GM12878 (cell line): ENCODE data around the gene LRRC10B. TPM values are rescaled to one million over a fixed set of nuclear protein-coding genes. Genes with fewer than 3 reads are reported as not detected.

ENCODE experiments used
- ATAC-seq: fragments of 200-7000 bp; cut with Tn5 transposase; 3 replicates; pipeline ENCODE4 v1.9.1; 2020; ENCODE audit warnings: mild to moderate bottlenecking, moderate library complexity
- BruUV-seq: library from RNA; stranded (reverse); fragments of 400-500 nt; replicated peaks from 2 replicates; lab custom pipeline; 2021; lab: Mats Ljungman, UMichigan
- CTCF ChIA-PET: fragments of 300-600 bp; sonication (Branson Sonifier 250); formaldehyde crosslinking; extraction: SDS; loops from one replicate; lab custom pipeline; 2021; ENCODE audit warnings: inconsistent platforms; lab: Yijun Ruan, JAX
- POLR2A ChIA-PET: fragments of 350-600 bp; formaldehyde crosslinking; extraction: SDS; loops from one replicate; lab custom pipeline; 2021; ENCODE audit warnings: inconsistent platforms; lab: Charles Lee
- RAD21 ChIA-PET: fragments of 300-600 bp; sonication (Branson Sonifier 250); formaldehyde crosslinking; loops from one replicate; lab custom pipeline; 2023; ENCODE audit warnings: antibody characterized with exemption; ENCODE audit not compliant: unreplicated experiment; lab: Charles Lee
- SMC1A ChIA-PET: fragments of 300-600 bp; sonication (Branson Sonifier 250); formaldehyde crosslinking; loops from one replicate; lab custom pipeline; 2023; ENCODE audit not compliant: unreplicated experiment, uncharacterized antibody; lab: Charles Lee
- DNase-seq: peaks from one replicate; pipeline ENCODE4 v3.0.0-alpha.2; 2011; ENCODE audit warnings: low read depth, low spot score
- FAIRE-seq: peaks from 3 replicates; lab custom pipeline; 2011; peaks lifted over from hg19 to GRCh38; lab: Jason Lieb, UNC
- H2AFZ ChIP-seq: 2 replicates; pipeline ENCODE4 v1.6.0; 2011; ENCODE audit warnings: low read depth, low read length, control low read depth; ENCODE audit not compliant: control insufficient read depth
- H3K27ac ChIP-seq: 2 replicates; pipeline ENCODE4 v1.5.1; 2011; ENCODE audit warnings: control low read depth; ENCODE audit not compliant: control insufficient read depth, insufficient read depth
- H3K27me3 ChIP-seq, 2 experiments: replicated peaks in 1 of 2; 2 replicates each; pipeline versions ENCODE4 v1.6.0 to v1.6.1; 2011; ENCODE audit warnings: low read length in 1 of 2; ENCODE audit not compliant: control insufficient read depth in 2 of 2, insufficient read depth in 2 of 2
- H3K36me3 ChIP-seq, 2 experiments: 2 replicates each; pipeline ENCODE4 v1.5.1; 2011; ENCODE audit warnings: low read length in 1 of 2; ENCODE audit not compliant: control insufficient read depth in 2 of 2, insufficient read depth in 2 of 2
- H3K4me1 ChIP-seq: 2 replicates; pipeline ENCODE4 v1.6.1; 2011; ENCODE audit warnings: mild to moderate bottlenecking, low read length, moderate library complexity, mixed read lengths; ENCODE audit not compliant: control insufficient read depth, insufficient read depth
- H3K4me2 ChIP-seq: 2 replicates; pipeline ENCODE4 v1.6.0; 2011; ENCODE audit warnings: control low read depth; ENCODE audit not compliant: control insufficient read depth, insufficient read depth
- H3K4me3 ChIP-seq: fragments of 200-600 bp; sonication (generic); 2 replicates; pipeline ENCODE4 v1.5.1; 2016
- H3K79me2 ChIP-seq: 2 replicates; pipeline ENCODE4 v1.6.0; 2011; ENCODE audit warnings: low read length; ENCODE audit not compliant: control insufficient read depth, insufficient read depth
- H3K9ac ChIP-seq: 2 replicates; pipeline ENCODE4 v1.8.0; 2011; ENCODE audit warnings: low read length, control low read depth, mixed read lengths; ENCODE audit not compliant: control insufficient read depth, insufficient read depth
- H3K9me3 ChIP-seq: replicated peaks from 3 replicates; pipeline ENCODE4 v1.5.1; 2011; ENCODE audit warnings: mild to moderate bottlenecking, low read length; ENCODE audit not compliant: control insufficient read depth, insufficient read depth
- H4K20me1 ChIP-seq: 2 replicates; pipeline ENCODE4 v1.6.0; 2011; ENCODE audit not compliant: control insufficient read depth, insufficient read depth
- BCL11A ChIP-seq: IDR thresholded peaks from 2 replicates; pipeline ENCODE4 v1.6.1; 2011; ENCODE audit warnings: low read depth, low read length
- BRCA1 ChIP-seq: IDR thresholded peaks from 2 replicates; pipeline ENCODE4 v1.6.1; 2011; ENCODE audit warnings: low read depth, low read length, improper control_type of control experiment
- HCFC1 ChIP-seq: fragments of 150-350 bp; IDR thresholded peaks from 2 replicates; pipeline ENCODE4 v1.6.1; 2014; ENCODE audit warnings: low read length
- HDAC2 ChIP-seq: fragments of 200-600 bp; sonication (generic); IDR thresholded peaks from 2 replicates; pipeline ENCODE4 v1.6.1; 2017
- KAT2A ChIP-seq: conservative IDR thresholded peaks from 2 replicates; pipeline ENCODE4 v1.6.1; 2011; ENCODE audit warnings: low read depth, low read length; ENCODE audit not compliant: control insufficient read depth
- MYC ChIP-seq: IDR thresholded peaks from 2 replicates; pipeline ENCODE4 v1.6.1; 2011; ENCODE audit warnings: mild to moderate bottlenecking, low read length, moderate library complexity, inconsistent platforms; ENCODE audit not compliant: insufficient read depth, insufficient replicate concordance, insufficient read length, severe bottlenecking
- PAX8 ChIP-seq: fragments of 450-650 bp; IDR thresholded peaks from 2 replicates; pipeline ENCODE4 v1.6.1; 2017; ENCODE audit warnings: mild to moderate bottlenecking, moderate library complexity
- SMARCA5 ChIP-seq: fragments of 450-650 bp; IDR thresholded peaks from 2 replicates; pipeline ENCODE4 v1.6.1; 2017; ENCODE audit warnings: mild to moderate bottlenecking
- SP1 ChIP-seq: IDR thresholded peaks from one replicate; pipeline ENCODE4 v1.6.1; 2011; ENCODE audit warnings: low read depth, low read length
- TARDBP ChIP-seq: IDR thresholded peaks from 2 replicates; pipeline ENCODE4 v1.6.1; 2016; ENCODE audit warnings: borderline replicate concordance
- WGBS: methylation state at CpG from one replicate; pipeline ENCODE4 v1.1.6; 2016; ENCODE audit warnings: low lambda C conversion rate; ENCODE audit not compliant: insufficient replicate concordance, insufficient coverage; ENCODE audit errors: missing lambda C conversion rate; 5-methylcytosine and 5-hydroxymethylcytosine counted together
- in situ Hi-C: fragments of 300-500 bp; cut with MboI; formaldehyde crosslinking; loops from 9 replicates; pipeline ENCODE4 v1.14.3; 2018; ENCODE audit warnings: mixed read lengths
- intact Hi-C: fragments of 100-400 bp; cut with micrococcal nuclease; formaldehyde crosslinking; loops from one replicate; pipeline ENCODE4 v1.14.2; 2022; ENCODE audit not compliant: unreplicated experiment
- polyA plus RNA-seq, 11 experiments: library from polyadenylated mRNA; depleted of rRNA in 4 of 11; unstranded in 6 of 11; stranded (reverse) in 5 of 11; fragments of >200 nt; fragmentation: Nextera tagmentation in 4 of 11; fragmentation: Illumina TruSeq in 1 of 11; extraction: Ambion mirVana in 4 of 11; extraction: Trizol in 1 of 11; gene quantifications; 1 replicate in 1 of 11; 2 replicates in 10 of 11; pipeline versions ENCODE4 v1.2.1 to v1.2.3, GENCODE V29; 2011 to 2016; ENCODE audit warnings: inconsistent platforms in 2 of 11, missing spikeins in 2 of 11, low read depth in 1 of 11
- total RNA-seq, 4 experiments: library from RNA; depleted of rRNA in 3 of 4; stranded (reverse); fragments of >200 nt in 3 of 4; fragmentation: Illumina TruSeq in 1 of 4; extraction: Trizol in 1 of 4; gene quantifications; 2 replicates each; pipeline versions ENCODE4 v1.2.1 to v1.2.3, GENCODE V29; 2013 to 2021
- TF ChIP-seq, protein P1 (sequence below): IDR thresholded peaks from 2 replicates; pipeline ENCODE4 v1.6.1; 2011; ENCODE audit warnings: low read depth, low read length, improper control_type of control experiment, borderline replicate concordance
- TF ChIP-seq, protein P2 (sequence below): fragments of 150-350 bp; IDR thresholded peaks from 2 replicates; pipeline ENCODE4 v1.6.1; 2016; ENCODE audit warnings: low read depth, low read length
- TF ChIP-seq, protein P3 (sequence below): IDR thresholded peaks from 2 replicates; pipeline ENCODE4 v1.6.1; 2011; ENCODE audit warnings: mild to moderate bottlenecking, low read depth, low read length, moderate library complexity; ENCODE audit not compliant: insufficient replicate concordance
- TF ChIP-seq, protein P4 (sequence below): fragments of 150-350 bp; IDR thresholded peaks from 2 replicates; pipeline ENCODE4 v1.6.1; 2014; ENCODE audit warnings: mild to moderate bottlenecking, low read depth, low read length

Gene LRRC10B
- total and polyA plus RNA-seq, 10 of the 15 experiments (the other 5 are each of a cell fraction or from before 2014, with no cell fraction given), result not detected

DNA sequence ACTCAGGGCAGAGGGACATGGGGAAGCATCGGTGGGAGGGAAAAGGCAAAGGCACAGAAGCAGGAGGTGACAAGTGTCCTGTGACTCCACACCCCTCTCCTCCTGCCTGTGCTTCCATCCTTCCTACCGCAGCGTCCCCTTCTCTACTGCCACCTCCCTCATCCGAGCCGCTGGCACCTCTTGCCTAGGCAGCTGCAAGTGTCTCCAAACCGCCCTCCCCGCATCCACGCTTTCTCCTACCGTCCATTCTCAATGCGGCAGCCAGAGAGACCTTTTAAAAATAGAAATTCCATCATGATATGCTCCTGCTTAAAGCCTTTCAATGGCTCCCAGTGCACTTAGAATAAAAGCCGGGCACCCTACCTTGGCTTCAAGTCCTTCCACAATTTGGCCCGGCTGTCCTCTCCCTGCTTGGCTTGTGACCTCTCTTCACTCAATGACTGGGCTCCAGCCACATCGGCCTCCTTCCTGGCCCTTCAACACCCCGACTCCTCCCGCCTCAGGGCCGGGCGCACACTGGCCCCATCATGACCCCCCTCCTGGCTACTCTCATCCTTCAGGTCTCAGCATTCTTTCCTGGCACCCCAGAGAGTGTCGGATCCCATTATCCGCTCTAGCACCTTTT, 16.5 kb downstream of the LRRC10B start:
- CTCF ChIA-PET, result interaction anchor here (2.4 kb wide), 1 partner anchor 8 kb away, joined by 19 read pairs; no protein-coding TSS in a partner anchor
- ATAC-seq, result no peak
- peaks cover 0 to 7% of the 10 kb centered on the region in 2 experiments; a peak in 2 of 4 replicates for H3K27me3 ChIP-seq
- TF ChIP-seq SP1, result no peak
- no peak for TF ChIP-seq HDAC2
- no peak for TF ChIP-seq TARDBP
- TF ChIP-seq, protein P1, sequence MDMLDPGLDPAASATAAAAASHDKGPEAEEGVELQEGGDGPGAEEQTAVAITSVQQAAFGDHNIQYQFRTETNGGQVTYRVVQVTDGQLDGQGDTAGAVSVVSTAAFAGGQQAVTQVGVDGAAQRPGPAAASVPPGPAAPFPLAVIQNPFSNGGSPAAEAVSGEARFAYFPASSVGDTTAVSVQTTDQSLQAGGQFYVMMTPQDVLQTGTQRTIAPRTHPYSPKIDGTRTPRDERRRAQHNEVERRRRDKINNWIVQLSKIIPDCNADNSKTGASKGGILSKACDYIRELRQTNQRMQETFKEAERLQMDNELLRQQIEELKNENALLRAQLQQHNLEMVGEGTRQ, result no peak
- no peak for TF ChIP-seq BCL11A
- TF ChIP-seq MYC, result no peak
- TF ChIP-seq, protein P2, sequence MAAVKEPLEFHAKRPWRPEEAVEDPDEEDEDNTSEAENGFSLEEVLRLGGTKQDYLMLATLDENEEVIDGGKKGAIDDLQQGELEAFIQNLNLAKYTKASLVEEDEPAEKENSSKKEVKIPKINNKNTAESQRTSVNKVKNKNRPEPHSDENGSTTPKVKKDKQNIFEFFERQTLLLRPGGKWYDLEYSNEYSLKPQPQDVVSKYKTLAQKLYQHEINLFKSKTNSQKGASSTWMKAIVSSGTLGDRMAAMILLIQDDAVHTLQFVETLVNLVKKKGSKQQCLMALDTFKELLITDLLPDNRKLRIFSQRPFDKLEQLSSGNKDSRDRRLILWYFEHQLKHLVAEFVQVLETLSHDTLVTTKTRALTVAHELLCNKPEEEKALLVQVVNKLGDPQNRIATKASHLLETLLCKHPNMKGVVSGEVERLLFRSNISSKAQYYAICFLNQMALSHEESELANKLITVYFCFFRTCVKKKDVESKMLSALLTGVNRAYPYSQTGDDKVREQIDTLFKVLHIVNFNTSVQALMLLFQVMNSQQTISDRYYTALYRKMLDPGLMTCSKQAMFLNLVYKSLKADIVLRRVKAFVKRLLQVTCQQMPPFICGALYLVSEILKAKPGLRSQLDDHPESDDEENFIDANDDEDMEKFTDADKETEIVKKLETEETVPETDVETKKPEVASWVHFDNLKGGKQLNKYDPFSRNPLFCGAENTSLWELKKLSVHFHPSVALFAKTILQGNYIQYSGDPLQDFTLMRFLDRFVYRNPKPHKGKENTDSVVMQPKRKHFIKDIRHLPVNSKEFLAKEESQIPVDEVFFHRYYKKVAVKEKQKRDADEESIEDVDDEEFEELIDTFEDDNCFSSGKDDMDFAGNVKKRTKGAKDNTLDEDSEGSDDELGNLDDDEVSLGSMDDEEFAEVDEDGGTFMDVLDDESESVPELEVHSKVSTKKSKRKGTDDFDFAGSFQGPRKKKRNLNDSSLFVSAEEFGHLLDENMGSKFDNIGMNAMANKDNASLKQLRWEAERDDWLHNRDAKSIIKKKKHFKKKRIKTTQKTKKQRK, result no peak
- TF ChIP-seq KAT2A, result no peak
- TF ChIP-seq BRCA1, result no peak
- no peak for TF ChIP-seq PAX8
- TF ChIP-seq HCFC1, result no peak
- TF ChIP-seq, protein P3, sequence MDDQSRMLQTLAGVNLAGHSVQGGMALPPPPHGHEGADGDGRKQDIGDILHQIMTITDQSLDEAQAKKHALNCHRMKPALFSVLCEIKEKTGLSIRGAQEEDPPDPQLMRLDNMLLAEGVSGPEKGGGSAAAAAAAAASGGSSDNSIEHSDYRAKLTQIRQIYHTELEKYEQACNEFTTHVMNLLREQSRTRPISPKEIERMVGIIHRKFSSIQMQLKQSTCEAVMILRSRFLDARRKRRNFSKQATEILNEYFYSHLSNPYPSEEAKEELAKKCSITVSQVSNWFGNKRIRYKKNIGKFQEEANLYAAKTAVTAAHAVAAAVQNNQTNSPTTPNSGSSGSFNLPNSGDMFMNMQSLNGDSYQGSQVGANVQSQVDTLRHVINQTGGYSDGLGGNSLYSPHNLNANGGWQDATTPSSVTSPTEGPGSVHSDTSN, result no peak
- TF ChIP-seq, protein P4, sequence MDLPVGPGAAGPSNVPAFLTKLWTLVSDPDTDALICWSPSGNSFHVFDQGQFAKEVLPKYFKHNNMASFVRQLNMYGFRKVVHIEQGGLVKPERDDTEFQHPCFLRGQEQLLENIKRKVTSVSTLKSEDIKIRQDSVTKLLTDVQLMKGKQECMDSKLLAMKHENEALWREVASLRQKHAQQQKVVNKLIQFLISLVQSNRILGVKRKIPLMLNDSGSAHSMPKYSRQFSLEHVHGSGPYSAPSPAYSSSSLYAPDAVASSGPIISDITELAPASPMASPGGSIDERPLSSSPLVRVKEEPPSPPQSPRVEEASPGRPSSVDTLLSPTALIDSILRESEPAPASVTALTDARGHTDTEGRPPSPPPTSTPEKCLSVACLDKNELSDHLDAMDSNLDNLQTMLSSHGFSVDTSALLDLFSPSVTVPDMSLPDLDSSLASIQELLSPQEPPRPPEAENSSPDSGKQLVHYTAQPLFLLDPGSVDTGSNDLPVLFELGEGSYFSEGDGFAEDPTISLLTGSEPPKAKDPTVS, result no peak
- no peak for TF ChIP-seq SMARCA5

More for the DNA sequence above, 16.5 kb downstream of the LRRC10B start:
- 63% methylated on average over 19 of the region's 19 CpGs for WGBS
- H3K79me2 ChIP-seq, result no peaks in the 10 kb centered on the region
- H3K27ac ChIP-seq, result no peak overlapping the region
- H3K4me3 ChIP-seq, result no peak overlapping the region
- no peak for FAIRE-seq
- H3K9me3 ChIP-seq, result no peaks in the 10 kb centered on the region
- H3K4me1 ChIP-seq, result no peaks in the 10 kb centered on the region
- DNase-seq, result no peak
- no peaks in the 10 kb centered on the region for H3K36me3 ChIP-seq
- H3K9ac ChIP-seq, result no peak overlapping the region
- POLR2A ChIA-PET, result no interaction called here
- no peak overlapping the region for H2AFZ ChIP-seq
- H3K4me2 ChIP-seq, result no peak overlapping the region
- RAD21 ChIA-PET, result no interaction called here
- intact Hi-C loops (no loop called here), in situ Hi-C loops (no loop called here)
- no peaks in the 10 kb centered on the region for H4K20me1 ChIP-seq
- SMC1A ChIA-PET, result no interaction called here
- BruUV-seq, result no TSS peak
